Measurements from ENCODE around the gene RAB3D.
A peak's percentile ranks its signal among the peaks of the same experiment; 100 is the strongest.

DNA sequence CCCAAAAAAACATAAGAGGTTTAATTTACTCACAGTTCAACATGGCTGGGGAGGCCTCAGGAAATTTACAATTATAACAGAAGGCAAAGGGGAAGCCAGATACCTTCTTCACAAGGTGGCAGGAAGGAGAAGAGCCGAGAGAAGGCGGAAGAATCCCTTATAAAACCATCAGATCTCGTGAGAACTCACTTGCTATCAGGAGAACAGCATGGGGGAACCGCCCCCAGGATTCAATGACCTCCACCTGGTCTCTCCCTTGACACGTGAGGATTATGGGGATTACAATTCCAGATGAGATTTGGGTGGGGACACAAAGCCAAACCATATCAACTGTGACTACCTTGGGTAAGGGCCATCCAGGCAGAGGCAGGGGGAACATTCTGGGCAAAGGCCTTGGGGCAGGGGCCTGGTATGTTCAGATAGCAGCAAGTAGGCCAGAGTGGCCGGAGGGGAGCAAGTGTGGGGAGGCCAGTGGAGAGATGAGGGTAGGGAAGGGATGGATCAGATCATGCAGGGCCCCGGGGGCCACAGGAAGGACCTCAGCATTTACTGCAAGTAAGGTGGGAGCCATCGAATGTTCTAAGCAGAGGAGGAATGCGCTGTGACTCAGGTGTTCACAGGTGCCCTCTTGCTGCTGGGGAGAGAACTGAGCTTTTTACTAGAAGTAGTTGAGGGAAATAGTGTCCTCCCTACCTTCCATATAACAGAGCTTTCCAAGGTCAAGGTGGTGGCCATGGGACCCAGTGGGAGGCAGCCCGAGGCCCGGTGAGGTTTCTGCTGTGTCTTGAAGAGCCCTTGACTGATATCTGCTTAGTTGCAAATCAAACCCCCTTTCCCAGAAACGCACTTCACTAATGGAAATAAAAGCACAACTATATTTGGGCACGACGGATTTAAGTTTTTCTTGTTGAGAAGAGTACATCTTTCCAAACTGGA is 18.0 kb downstream of the RAB3D start:
- TF ChIP-seq EZH2 (IDR thresholded peaks at IDR 0.05; ENCODE audit: borderline replicate concordance, low read length): no peak
- TF ChIP-seq, protein P1, sequence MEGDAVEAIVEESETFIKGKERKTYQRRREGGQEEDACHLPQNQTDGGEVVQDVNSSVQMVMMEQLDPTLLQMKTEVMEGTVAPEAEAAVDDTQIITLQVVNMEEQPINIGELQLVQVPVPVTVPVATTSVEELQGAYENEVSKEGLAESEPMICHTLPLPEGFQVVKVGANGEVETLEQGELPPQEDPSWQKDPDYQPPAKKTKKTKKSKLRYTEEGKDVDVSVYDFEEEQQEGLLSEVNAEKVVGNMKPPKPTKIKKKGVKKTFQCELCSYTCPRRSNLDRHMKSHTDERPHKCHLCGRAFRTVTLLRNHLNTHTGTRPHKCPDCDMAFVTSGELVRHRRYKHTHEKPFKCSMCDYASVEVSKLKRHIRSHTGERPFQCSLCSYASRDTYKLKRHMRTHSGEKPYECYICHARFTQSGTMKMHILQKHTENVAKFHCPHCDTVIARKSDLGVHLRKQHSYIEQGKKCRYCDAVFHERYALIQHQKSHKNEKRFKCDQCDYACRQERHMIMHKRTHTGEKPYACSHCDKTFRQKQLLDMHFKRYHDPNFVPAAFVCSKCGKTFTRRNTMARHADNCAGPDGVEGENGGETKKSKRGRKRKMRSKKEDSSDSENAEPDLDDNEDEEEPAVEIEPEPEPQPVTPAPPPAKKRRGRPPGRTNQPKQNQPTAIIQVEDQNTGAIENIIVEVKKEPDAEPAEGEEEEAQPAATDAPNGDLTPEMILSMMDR (conservative IDR thresholded peaks at IDR 0.05 in 1 of 2, IDR thresholded peaks at IDR 0.05 in 1 of 2; ENCODE audit: extremely low read depth in 1 of 2, insufficient read depth in 1 of 2, low read depth in 1 of 2, low read length in 2 of 2): peak in 1 of 2 donors; percentile 41

All from mammary epithelial cell (primary cell).